BJ (cell line): ENCODE results near the gene MRPS27. TPM values are rescaled to one million over a fixed set of nuclear protein-coding genes. Genes with fewer than 3 reads are reported as not detected.

Source experiments
- CTCF ChIA-PET: fragments of 350-600 bp; formaldehyde crosslinking; extraction: SDS; loops from one replicate; lab custom pipeline; 2021; ENCODE audit warnings: antibody characterized with exemption, inconsistent platforms; lab: Yijun Ruan, JAX
- POLR2A ChIA-PET: fragments of 300-600 bp; sonication (Branson Sonifier 250); formaldehyde crosslinking; extraction: SDS; loops from one replicate; lab custom pipeline; 2021; ENCODE audit warnings: antibody characterized with exemption; lab: Charles Lee
- DNase-seq: peaks from one replicate; pipeline ENCODE4 v3.0.0-alpha.2; 2011; ENCODE audit warnings: low read depth
- H3K27me3 ChIP-seq: 2 replicates; pipeline ENCODE4 v1.6.0; 2011; ENCODE audit warnings: low read length; ENCODE audit not compliant: control insufficient read depth, insufficient read depth
- H3K36me3 ChIP-seq: 2 replicates; pipeline ENCODE4 v1.5.1; 2011; ENCODE audit warnings: low read length; ENCODE audit not compliant: control insufficient read depth, insufficient read depth
- H3K4me3 ChIP-seq: 2 replicates; pipeline ENCODE4 v1.5.1; 2011; ENCODE audit warnings: low read depth, mild to moderate bottlenecking, control low read depth, low read length
- CTCF ChIP-seq: IDR thresholded peaks from 2 replicates; pipeline ENCODE4 v1.5.1; 2011; ENCODE audit warnings: low read depth, mild to moderate bottlenecking, control low read depth, inconsistent platforms, low read length, moderate library complexity; ENCODE audit not compliant: insufficient read depth
- polyA plus RNA-seq: library from polyadenylated mRNA; depleted of rRNA; stranded (reverse); fragments of >200 nt; gene quantifications from 2 replicates; pipeline ENCODE4 v1.2.3, GENCODE V29; 2011

MRPS27 gene
- polyA plus RNA-seq, 1 experiment: 52.6 TPM

GRCh38 chr5:72208324-72208926 lies 111.6 kb downstream of the MRPS27 start:
- ChIA-PET POLR2A (interaction anchor here (0.6 kb wide), 1 partner anchor 25 kb away, joined by 3 read pairs; no protein-coding TSS in a partner anchor), CTCF (interaction anchor here (0.6 to 1.1 kb wide), 4 partner anchors 43 to 1552 kb away, joined by 3 to 4 read pairs (median 4); no protein-coding TSS in a partner anchor)
- TF ChIP-seq CTCF: no peak
- peaks cover 6% of the 10 kb centered on the region for H3K36me3 ChIP-seq
- DNase-seq: no peak
- H3K4me3 ChIP-seq: no peak overlapping the region
- H3K27me3 ChIP-seq: no peaks in the 10 kb centered on the region

- no peak for DNase-seq
- ChIA-PET POLR2A (no interaction called here), CTCF (no interaction called here)
- Histone ChIP-seq H3K27me3 (no peaks in the 10 kb centered on the region), H3K4me3 (no peak overlapping the region), H3K36me3 (peaks cover 8% of the 10 kb centered on the region)
- TF ChIP-seq CTCF: no peak
These were observed 113.0 kb downstream of the MRPS27 start for GRCh38 chr5:72206994-72207393.

- DNase-seq: no peak
- POLR2A ChIA-PET: no interaction called here
- TF ChIP-seq CTCF: no peak
- peaks cover 8% of the 10 kb centered on the region for H3K36me3 ChIP-seq
- H3K27me3 ChIP-seq: no peaks in the 10 kb centered on the region
- CTCF ChIA-PET: no interaction called here
- no peak overlapping the region for H3K4me3 ChIP-seq
These were observed 113.9 kb downstream of the MRPS27 start for GRCh38 chr5:72206160-72206559.

- TF ChIP-seq CTCF: no peak
- DNase-seq: no peak
- peaks cover 8% of the 10 kb centered on the region for H3K36me3 ChIP-seq
- H3K4me3 ChIP-seq: no peak overlapping the region
- ChIA-PET POLR2A (no interaction called here), CTCF (no interaction called here)
- no peaks in the 10 kb centered on the region for H3K27me3 ChIP-seq
These were observed 114.5 kb downstream of the MRPS27 start for GRCh38 chr5:72205431-72206009.

GRCh38 chr5:72204946-72205345 lies 115.1 kb downstream of the MRPS27 start:
- no peak for DNase-seq
- ChIA-PET POLR2A (no interaction called here), CTCF (no interaction called here)
- no peak for TF ChIP-seq CTCF
- Histone ChIP-seq H3K4me3 (no peak overlapping the region), H3K27me3 (no peaks in the 10 kb centered on the region), H3K36me3 (peaks cover 10% of the 10 kb centered on the region)
